Measurements from ENCODE around the gene UPK3A. TPM values are rescaled to one million over a fixed set of nuclear protein-coding genes. Genes with fewer than 3 reads are reported as not detected.
A peak's percentile ranks its signal among the peaks of the same experiment; 100 is the strongest.

UPK3A gene
- polyA plus RNA-seq, 6 donors from 2014 or later: 0.55 to 0.57 TPM; not detected in 4

- Mint-ChIP-seq H3K4me3 (peak overlapping the region in 3 of 8 donors; percentile 0 to 90 (median 54)), H3K4me1 (peaks cover 38 to 54% (median 48%) of the 10 kb centered on the region in 3 donors), H3K9me3 (no peaks in the 10 kb centered on the region), H3K27ac (peak overlapping the region in 1 of 6 donors; percentile 47), H3K27me3 (no peaks in the 10 kb centered on the region), H3K36me3 (no peaks in the 10 kb centered on the region)
- DNase-seq (no peak), ATAC-seq (ENCODE audit: low read depth in 2 of 2) (no peak)
These were observed 27.7 kb downstream of the UPK3A start for GRCh38 chr22:45312415-45312814.

- Mint-ChIP-seq H3K4me1 (peaks cover 39 to 58% (median 53%) of the 10 kb centered on the region in 3 donors), H3K9me3 (no peaks in the 10 kb centered on the region), H3K36me3 (no peaks in the 10 kb centered on the region), H3K27me3 (no peaks in the 10 kb centered on the region), H3K4me3 (peak overlapping the region in 3 of 8 donors; percentile 0 to 90 (median 54)), H3K27ac (peak overlapping the region in 1 of 6 donors; percentile 47)
- ATAC-seq (ENCODE audit: low read depth in 2 of 2) (no peak), DNase-seq (no peak)
These were observed 28.1 kb downstream of the UPK3A start for GRCh38 chr22:45312856-45313255.

- Mint-ChIP-seq H3K4me1 (peaks cover 46 to 63% (median 57%) of the 10 kb centered on the region in 3 donors), H3K27ac (peak overlapping the region in 4 of 6 donors; percentile 44 to 66 (median 63)), H3K27me3 (no peaks in the 10 kb centered on the region), H3K4me3 (peak overlapping the region in 3 of 8 donors; percentile 22 to 75 (median 37)), H3K9me3 (no peaks in the 10 kb centered on the region), H3K36me3 (no peaks in the 10 kb centered on the region)
- DNase-seq (no peak), ATAC-seq (ENCODE audit: low read depth in 2 of 2) (no peak)
These were observed 29.4 kb downstream of the UPK3A start for GRCh38 chr22:45314054-45314721.

GRCh38 chr22:45314786-45315185, 30.0 kb downstream of the UPK3A start:
- Mint-ChIP-seq H3K4me1 (peaks cover 48 to 64% (median 60%) of the 10 kb centered on the region in 3 donors), H3K4me3 (peak overlapping the region in 1 of 8 donors; percentile 37), H3K36me3 (no peaks in the 10 kb centered on the region), H3K9me3 (no peaks in the 10 kb centered on the region), H3K27ac (peak overlapping the region in 2 of 6 donors; percentile 65 to 98), H3K27me3 (no peaks in the 10 kb centered on the region)
- ATAC-seq (ENCODE audit: low read depth in 2 of 2) (no peak), DNase-seq (no peak)

GRCh38 chr22:45316796-45317526, 32.2 kb downstream of the UPK3A start:
- no peak overlapping the region for H3K4me3 Mint-ChIP-seq
- H3K36me3 Mint-ChIP-seq: no peaks in the 10 kb centered on the region
- H3K27ac Mint-ChIP-seq: peak overlapping the region; percentile 33 to 99 (median 98)
- no peaks in the 10 kb centered on the region for H3K9me3 Mint-ChIP-seq
- H3K4me1 Mint-ChIP-seq: peaks cover 42 to 61% (median 52%) of the 10 kb centered on the region in 3 donors
- ATAC-seq (ENCODE audit: low read depth in 2 of 2) (no peak), DNase-seq (no peak)
- no peaks in the 10 kb centered on the region for H3K27me3 Mint-ChIP-seq

GRCh38 chr22:45317551-45318167, 32.9 kb downstream of the UPK3A start:
- H3K9me3 Mint-ChIP-seq: no peaks in the 10 kb centered on the region
- H3K4me3 Mint-ChIP-seq: peak overlapping the region in 5 of 8 donors; percentile 16 to 72 (median 60)
- DNase-seq (no peak), ATAC-seq (ENCODE audit: low read depth in 2 of 2) (no peak)
- H3K36me3 Mint-ChIP-seq: no peaks in the 10 kb centered on the region
- H3K4me1 Mint-ChIP-seq: peaks cover 39 to 63% (median 47%) of the 10 kb centered on the region in 3 donors
- peak overlapping the region; percentile 97 to 99 (median 98) for H3K27ac Mint-ChIP-seq
- no peaks in the 10 kb centered on the region for H3K27me3 Mint-ChIP-seq

GRCh38 chr22:45318168-45318557, 33.4 kb downstream of the UPK3A start:
- Mint-ChIP-seq H3K36me3 (no peaks in the 10 kb centered on the region), H3K4me1 (peaks cover 39 to 60% (median 43%) of the 10 kb centered on the region in 3 donors), H3K4me3 (peak overlapping the region; percentile 12 to 72 (median 56)), H3K27ac (peak overlapping the region; percentile 97 to 99 (median 98)), H3K9me3 (no peaks in the 10 kb centered on the region), H3K27me3 (no peaks in the 10 kb centered on the region)
- ATAC-seq (ENCODE audit: low read depth in 2 of 2) (peak; percentile 85 to 90), DNase-seq (peak; percentile 73)

- no peaks in the 10 kb centered on the region for H3K27me3 Mint-ChIP-seq
- DNase-seq (no peak), ATAC-seq (ENCODE audit: low read depth in 2 of 2) (peak; percentile 76 to 82)
- H3K27ac Mint-ChIP-seq: peak overlapping the region; percentile 97 to 99 (median 98)
- peaks cover 5% of the 10 kb centered on the region in 2 donors for H3K36me3 Mint-ChIP-seq
- peaks cover 39 to 60% (median 47%) of the 10 kb centered on the region in 3 donors for H3K4me1 Mint-ChIP-seq
- no peaks in the 10 kb centered on the region for H3K9me3 Mint-ChIP-seq
- H3K4me3 Mint-ChIP-seq: peak overlapping the region; percentile 12 to 72 (median 56)
These were observed 34.0 kb downstream of the UPK3A start for GRCh38 chr22:45318558-45319323.

- no peak for DNase-seq
- Mint-ChIP-seq H3K36me3 (peaks cover 9% of the 10 kb centered on the region in 2 donors), H3K4me1 (peaks cover 35 to 58% (median 49%) of the 10 kb centered on the region in 3 donors), H3K27ac (peak overlapping the region in 5 of 6 donors; percentile 97 to 99 (median 99)), H3K27me3 (no peaks in the 10 kb centered on the region), H3K4me3 (no peak overlapping the region), H3K9me3 (no peaks in the 10 kb centered on the region)
- no peak for ATAC-seq (ENCODE audit: low read depth in 2 of 2)
These were observed 34.6 kb downstream of the UPK3A start for GRCh38 chr22:45319324-45319685.

- H3K27ac Mint-ChIP-seq: peak overlapping the region in 3 of 6 donors; percentile 32 to 98 (median 81)
- H3K27me3 Mint-ChIP-seq: no peaks in the 10 kb centered on the region
- H3K9me3 Mint-ChIP-seq: no peaks in the 10 kb centered on the region
- no peak overlapping the region for H3K4me3 Mint-ChIP-seq
- peaks cover 33 to 52% (median 50%) of the 10 kb centered on the region in 3 donors for H3K4me1 Mint-ChIP-seq
- H3K36me3 Mint-ChIP-seq: peaks cover 15 to 16% of the 10 kb centered on the region in 2 donors
- no peak for ATAC-seq (ENCODE audit: low read depth in 2 of 2)
- DNase-seq: no peak
These were observed 35.7 kb downstream of the UPK3A start for GRCh38 chr22:45320357-45320976.

GRCh38 chr22:45321827-45322226, 37.1 kb downstream of the UPK3A start:
- H3K36me3 Mint-ChIP-seq: peaks cover 16 to 23% of the 10 kb centered on the region in 2 donors
- no peaks in the 10 kb centered on the region for H3K27me3 Mint-ChIP-seq
- DNase-seq (no peak), ATAC-seq (ENCODE audit: low read depth in 2 of 2) (no peak)
- H3K27ac Mint-ChIP-seq: peak overlapping the region in 5 of 6 donors; percentile 33 to 61 (median 47)
- H3K4me1 Mint-ChIP-seq: peaks cover 35 to 52% (median 41%) of the 10 kb centered on the region in 3 donors
- no peak overlapping the region for H3K4me3 Mint-ChIP-seq
- no peaks in the 10 kb centered on the region for H3K9me3 Mint-ChIP-seq

- Mint-ChIP-seq H3K36me3 (peaks cover 20 to 30% of the 10 kb centered on the region in 2 donors), H3K4me3 (no peak overlapping the region), H3K4me1 (peaks cover 32 to 46% (median 36%) of the 10 kb centered on the region in 3 donors), H3K27me3 (no peaks in the 10 kb centered on the region), H3K27ac (peak overlapping the region in 1 of 6 donors; percentile 62), H3K9me3 (no peaks in the 10 kb centered on the region)
- DNase-seq (no peak), ATAC-seq (ENCODE audit: low read depth in 2 of 2) (no peak)
These were observed 38.2 kb downstream of the UPK3A start for GRCh38 chr22:45322873-45323525.
